H1 (cell line): Measurements from ENCODE around the gene MZT2A. TPM values are rescaled to one million over a fixed set of nuclear protein-coding genes. Genes with fewer than 3 reads are reported as not detected.
A peak's percentile ranks its signal among the peaks of the same experiment; 100 is the strongest.

Experiments
- CTCF ChIA-PET: fragments of 300-600 bp; sonication (Branson Sonifier 250); formaldehyde crosslinking; loops from one replicate; lab custom pipeline; 2021; ENCODE audit not compliant: partially characterized antibody; lab: Charles Lee
- POLR2A ChIA-PET: fragments of 300-600 bp; sonication (Branson Sonifier 250); formaldehyde crosslinking; loops from one replicate; lab custom pipeline; 2021; ENCODE audit warnings: inconsistent platforms; ENCODE audit not compliant: partially characterized antibody; lab: Charles Lee
- DNase-seq, 2 experiments: peaks; one replicate each; pipeline versions ENCODE4 v3.0.0 to v3.0.0-alpha.2; 2010 to 2022; ENCODE audit warnings: low spot score in 2 of 2, low read depth in 1 of 2, mixed read lengths in 1 of 2
- FAIRE-seq: peaks from 2 replicates; lab custom pipeline; 2011; peaks lifted over from hg19 to GRCh38; lab: Jason Lieb, UNC
- H2AFZ ChIP-seq: 2 replicates; pipeline ENCODE4 v1.8.1; 2012; ENCODE audit warnings: low read length, inconsistent platforms
- H2AK5ac ChIP-seq: 2 replicates; pipeline ENCODE4 v1.6.1; 2013; ENCODE audit warnings: low read depth, low read length
- H2BK120ac ChIP-seq: replicated peaks from 2 replicates; pipeline ENCODE3; 2013; ENCODE audit warnings: low read depth, low read length, inconsistent platforms
- H2BK12ac ChIP-seq: 2 replicates; pipeline ENCODE4 v1.6.1; 2013; ENCODE audit warnings: low read depth, low read length
- H2BK15ac ChIP-seq: 2 replicates; pipeline ENCODE4 v1.6.1; 2013; ENCODE audit warnings: low read length
- H2BK20ac ChIP-seq: 2 replicates; pipeline ENCODE4 v1.6.1; 2013; ENCODE audit warnings: low read length
- H2BK5ac ChIP-seq: 2 replicates; pipeline ENCODE4 v1.6.1; 2013; ENCODE audit warnings: low read depth, low read length
- H3K14ac ChIP-seq: 2 replicates; pipeline ENCODE4 v1.6.1; 2013; ENCODE audit warnings: inconsistent platforms; ENCODE audit not compliant: insufficient read length
- H3K18ac ChIP-seq: 2 replicates; pipeline ENCODE4 v1.6.1; 2013; ENCODE audit warnings: low read length; ENCODE audit errors: extremely low read depth
- H3K23ac ChIP-seq: 2 replicates; pipeline ENCODE4 v1.6.1; 2013; ENCODE audit warnings: inconsistent platforms; ENCODE audit not compliant: insufficient read length
- H3K23me2 ChIP-seq: 2 replicates; pipeline ENCODE4 v1.6.1; 2013; ENCODE audit warnings: low read depth, low read length
- H3K27ac ChIP-seq: 2 replicates; pipeline ENCODE4 v1.6.1; 2011; ENCODE audit warnings: low read depth, low read length, inconsistent platforms
- H3K27me3 ChIP-seq, 4 experiments: replicated peaks in 1 of 4; 1 replicate in 1 of 4; 2 replicates in 3 of 4; pipeline versions ENCODE4 v1.6.1 to v1.8.1; 2011 to 2013; ENCODE audit warnings: low read length in 3 of 4, mild to moderate bottlenecking in 3 of 4, inconsistent platforms in 2 of 4, mixed read lengths in 2 of 4, moderate library complexity in 1 of 4; ENCODE audit not compliant: control insufficient read depth in 3 of 4, insufficient read depth in 3 of 4; ENCODE audit errors: extremely low read depth in 1 of 4
- H3K36me3 ChIP-seq, 4 experiments: 2 replicates each; pipeline versions ENCODE4 v1.6.1 to v1.8.1; 2011 to 2013; ENCODE audit warnings: mild to moderate bottlenecking in 4 of 4, low read length in 3 of 4, moderate library complexity in 2 of 4, control low read depth in 1 of 4, inconsistent platforms in 1 of 4; ENCODE audit not compliant: insufficient read depth in 4 of 4, control insufficient read depth in 2 of 4
- H3K4ac ChIP-seq: replicated peaks from 2 replicates; pipeline ENCODE3; 2013; ENCODE audit warnings: low read length, low read depth, mixed read lengths, inconsistent platforms; ENCODE audit not compliant: insufficient read length
- H3K4me1 ChIP-seq, 4 experiments: replicated peaks in 1 of 4; 1 replicate in 1 of 4; 2 replicates in 3 of 4; pipeline versions ENCODE4 v1.6.1 to v1.8.1; 2011 to 2013; ENCODE audit warnings: low read length in 3 of 4, inconsistent platforms in 2 of 4, mixed read lengths in 1 of 4; ENCODE audit not compliant: insufficient read depth in 4 of 4, control insufficient read depth in 3 of 4
- H3K4me2 ChIP-seq, 2 experiments: 2 replicates each; pipeline versions ENCODE4 v1.6.1 to v1.8.1; 2011 to 2013; ENCODE audit warnings: low read depth in 2 of 2, low read length in 2 of 2, control low read depth in 1 of 2, inconsistent platforms in 1 of 2, mild to moderate bottlenecking in 1 of 2; ENCODE audit not compliant: insufficient read depth in 1 of 2
- H3K4me3 ChIP-seq, 4 experiments: fragments of 200-600, 300-600 bp in 1 of 4; sonication (generic), shearing (Covaris generic), sonication (Bioruptor Twin) in 1 of 4; 2 replicates each; pipeline versions ENCODE4 v1.5.1 to v1.8.1; 2011 to 2016; ENCODE audit warnings: low read length in 4 of 4, low read depth in 3 of 4, control low read depth in 2 of 4, inconsistent platforms in 2 of 4, mild to moderate bottlenecking in 2 of 4, mixed read lengths in 1 of 4, moderate library complexity in 1 of 4; ENCODE audit not compliant: insufficient read depth in 2 of 4; ENCODE audit errors: extremely low read depth in 1 of 4
- H3K56ac ChIP-seq: replicated peaks from 2 replicates; pipeline ENCODE3; 2013; ENCODE audit warnings: low read depth, mild to moderate bottlenecking, mixed read lengths, low read length, inconsistent platforms; ENCODE audit not compliant: insufficient read length
- H3K79me1 ChIP-seq: 2 replicates; pipeline ENCODE4 v1.6.1; 2013; ENCODE audit warnings: low read depth, low read length, control low read depth
- H3K79me2 ChIP-seq, 2 experiments: 2 replicates each; pipeline versions ENCODE4 v1.6.1 to v1.8.1; 2012 to 2013; ENCODE audit warnings: low read length in 2 of 2, mild to moderate bottlenecking in 2 of 2, inconsistent platforms in 1 of 2; ENCODE audit not compliant: insufficient read depth in 2 of 2, control insufficient read depth in 1 of 2
- H3K9ac ChIP-seq, 4 experiments: replicated peaks in 1 of 4; 1 replicate in 1 of 4; 2 replicates in 3 of 4; pipeline versions ENCODE4 v1.6.1 to v1.8.1; 2011 to 2013; ENCODE audit warnings: low read depth in 3 of 4, low read length in 3 of 4, control low read depth in 2 of 4, mild to moderate bottlenecking in 2 of 4, moderate library complexity in 2 of 4, inconsistent platforms in 1 of 4; ENCODE audit errors: extremely low read depth in 1 of 4
- H3K9me3 ChIP-seq, 2 experiments: 2 replicates each; pipeline versions ENCODE4 v1.6.1 to v1.8.1; 2012 to 2013; ENCODE audit warnings: mild to moderate bottlenecking in 2 of 2, moderate library complexity in 2 of 2, control low read depth in 1 of 2, inconsistent platforms in 1 of 2, low read depth in 1 of 2, low read length in 1 of 2, mixed read lengths in 1 of 2; ENCODE audit not compliant: insufficient read depth in 2 of 2
- H4K20me1 ChIP-seq, 2 experiments: replicated peaks in 1 of 2; 2 replicates each; pipeline versions ENCODE3 to v1.8.1; 2011 to 2013; ENCODE audit warnings: inconsistent platforms in 2 of 2, low read length in 2 of 2, mild to moderate bottlenecking in 1 of 2; ENCODE audit not compliant: insufficient read depth in 2 of 2, control insufficient read depth in 1 of 2
- H4K5ac ChIP-seq: 2 replicates; pipeline ENCODE4 v1.6.1; 2013; ENCODE audit warnings: low read length, low read depth, mixed read lengths, inconsistent platforms; ENCODE audit not compliant: insufficient read length
- H4K8ac ChIP-seq: 2 replicates; pipeline ENCODE4 v1.8.0; 2013; ENCODE audit warnings: mild to moderate bottlenecking, moderate library complexity, low read length, inconsistent platforms; ENCODE audit not compliant: insufficient read depth; ENCODE audit errors: extremely low read depth
- H4K91ac ChIP-seq: replicated peaks from 2 replicates; pipeline ENCODE3; 2013; ENCODE audit warnings: low read length, mixed read lengths, inconsistent platforms; ENCODE audit not compliant: insufficient read length
- BCL11A ChIP-seq, 2 experiments: IDR thresholded peaks; one replicate each; pipeline ENCODE4 v1.6.1; 2011; ENCODE audit warnings: low read depth in 2 of 2, low read length in 2 of 2, mild to moderate bottlenecking in 2 of 2
- CHD1 ChIP-seq: IDR thresholded peaks from 2 replicates; pipeline ENCODE4 v1.6.1; 2012; ENCODE audit warnings: low read depth, low read length, improper control_type of control experiment
- CREB1 ChIP-seq: IDR thresholded peaks from 2 replicates; pipeline ENCODE4 v1.6.1; 2012; ENCODE audit warnings: inconsistent platforms
- KDM1A ChIP-seq: fragments of 200-600, 300-600 bp; sonication (generic); IDR thresholded peaks from 2 replicates; pipeline ENCODE4 v1.7.1; 2016; ENCODE audit warnings: mild to moderate bottlenecking, low read length, borderline replicate concordance
- MAFK ChIP-seq: IDR thresholded peaks from 2 replicates; pipeline ENCODE4 v1.6.1; 2012; ENCODE audit warnings: low read depth, mild to moderate bottlenecking, improper control_type of control experiment, low read length
- MAX ChIP-seq: IDR thresholded peaks from 2 replicates; pipeline ENCODE4 v1.6.1; 2012; ENCODE audit warnings: inconsistent platforms
- POLR2AphosphoS5 ChIP-seq: IDR thresholded peaks from 2 replicates; pipeline ENCODE4 v1.6.1; 2011; ENCODE audit warnings: low read depth, low read length
- RNF2 ChIP-seq: fragments of 200-900, 300-1000 bp; sonication (generic); IDR thresholded peaks from 2 replicates; pipeline ENCODE4 v1.7.1; 2016; ENCODE audit warnings: borderline replicate concordance, low read depth, mild to moderate bottlenecking, antibody characterized with exemption, low read length; ENCODE audit not compliant: poor library complexity, severe bottlenecking; ENCODE audit errors: missing control alignments
- RXRA ChIP-seq: IDR thresholded peaks from 2 replicates; pipeline ENCODE4 v1.6.1; 2011; ENCODE audit warnings: low read depth, mild to moderate bottlenecking, low read length, moderate library complexity; ENCODE audit not compliant: insufficient read depth
- USF2 ChIP-seq: IDR thresholded peaks from 2 replicates; pipeline ENCODE4 v1.6.1; 2011; ENCODE audit warnings: low read length, improper control_type of control experiment
- whole genome bisulfite sequencing, 2 experiments: shearing (Covaris generic) in 1 of 2; methylation state at CpG; one replicate each; pipeline versions ENCODE4 v1.1.6 to v1.1.7; 2013 to 2015; ENCODE audit warnings: low lambda C conversion rate in 2 of 2, mixed read lengths in 2 of 2, inconsistent platforms in 1 of 2, low coverage in 1 of 2, missing lambda C conversion rate in 1 of 2; ENCODE audit not compliant: insufficient replicate concordance in 2 of 2, insufficient coverage in 1 of 2, insufficient read length in 1 of 2; ENCODE audit errors: extremely low coverage in 1 of 2, missing lambda C conversion rate in 1 of 2; 5-methylcytosine and 5-hydroxymethylcytosine counted together
- polyA plus RNA-seq, 7 experiments: library from polyadenylated mRNA; depleted of rRNA in 3 of 7; stranded (reverse) in 5 of 7; unstranded in 2 of 7; fragments of >200 nt in 5 of 7; fragments of 200-250 nt in 2 of 7; gene quantifications; 1 replicate in 5 of 7; 2 replicates in 1 of 7; 4 replicates in 1 of 7; pipeline versions ENCODE4 v1.2.1 to v1.2.3, GENCODE V29; 2011 to 2013; ENCODE audit warnings: missing spikeins in 2 of 7, mixed read lengths in 2 of 7
- total RNA-seq: library from RNA; stranded (reverse); fragmentation: NEBNext Ultra II Directional; extraction: Animal tissue kit (Norgen Biotek cat#: 25700); gene quantifications from 2 replicates; pipeline ENCODE4 v1.2.1, GENCODE V29; 2021

Gene MZT2A
- total and polyA plus RNA-seq, 2 of the 8 experiments (the other 6 are each of a cell fraction or from before 2014, with no cell fraction given): 116 to 120 TPM

DNA sequence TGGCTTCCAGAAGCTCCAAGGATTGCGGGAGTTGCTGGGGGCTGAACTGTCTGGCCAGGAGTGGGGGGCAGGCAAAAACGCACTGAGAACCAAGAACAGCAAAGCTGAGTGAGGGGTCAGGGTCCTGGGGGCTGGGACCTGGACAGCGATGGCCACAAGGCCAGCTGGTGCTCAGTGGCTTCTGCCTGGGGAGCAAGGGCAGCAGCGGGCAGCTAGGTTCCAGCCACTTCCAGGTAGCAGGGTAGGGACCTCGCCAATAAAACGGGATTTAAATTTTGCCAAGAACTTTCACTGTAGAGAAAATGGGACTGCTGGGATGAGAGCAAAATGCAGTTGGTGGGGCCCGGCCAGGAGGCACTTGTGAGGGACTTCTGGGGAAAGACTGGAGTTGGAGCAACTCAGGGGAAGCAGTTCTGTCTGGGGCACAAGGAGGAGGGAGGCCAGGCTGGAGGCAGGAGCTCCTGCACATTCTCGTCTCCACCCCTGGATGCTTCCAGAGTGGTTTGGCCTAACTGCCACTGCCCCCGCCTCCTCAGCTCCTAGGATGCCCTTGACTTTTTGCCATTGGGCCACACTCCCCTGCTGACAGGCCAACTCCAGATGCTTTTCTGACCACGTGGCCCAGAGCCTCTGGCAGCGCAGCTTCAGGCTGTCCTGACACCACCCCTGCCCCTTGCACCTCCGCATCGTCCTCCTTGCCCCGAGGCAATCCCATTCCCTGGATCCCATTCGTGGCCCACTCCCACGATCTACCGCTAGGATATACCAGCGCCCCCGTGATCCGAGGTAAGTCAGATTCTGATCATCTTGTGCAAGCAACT is 30.0 kb upstream of the MZT2A start:
- POLR2A ChIA-PET: interaction anchor here (0.7 to 1.7 kb wide), 2 partner anchors 29 to 113 kb away, joined by 3 to 8 read pairs; partner anchors contain the start of gene MZT2A
- Histone ChIP-seq H2AFZ (no peak overlapping the region), H2BK20ac (no peak overlapping the region), H2BK120ac (no peak overlapping the region), H3K23ac (no peak overlapping the region), H2AK5ac (no peak overlapping the region), H2BK12ac (no peak overlapping the region), H3K9me3 (no peaks in the 10 kb centered on the region), H2BK5ac (no peak overlapping the region), H3K18ac (no peak overlapping the region), H3K4me1 (no peaks in the 10 kb centered on the region), H3K56ac (no peak overlapping the region), H3K4me3 (no peak overlapping the region), H3K79me1 (no peaks in the 10 kb centered on the region; the same call in 1 of the 2 replicates), H4K91ac (no peak overlapping the region), H3K36me3 (peaks cover 2 to 26% (median 8%) of the 10 kb centered on the region in 4 experiments; a peak in 6 of 8 replicates), H4K20me1 (peaks cover 1 to 4% of the 10 kb centered on the region in 2 experiments), H3K9ac (no peak overlapping the region), H3K79me2 (no peaks in the 10 kb centered on the region), H3K27ac (no peak overlapping the region), H4K5ac (no peak overlapping the region), H3K14ac (no peak overlapping the region), H3K4ac (no peak overlapping the region), H3K4me2 (no peak overlapping the region), H4K8ac (no peak overlapping the region), H2BK15ac (no peak overlapping the region), H3K23me2 (no peaks in the 10 kb centered on the region), H3K27me3 (no peaks in the 10 kb centered on the region)
- WGBS, 2 experiments: 87% methylated on average over 19 of the region's 20 CpGs; no CpG with 5 or more reads in 1 of the 2 experiments
- no peak for FAIRE-seq
- DNase-seq: peak in 1 of 2 experiments; percentile 57
- CTCF ChIA-PET: interaction anchor here (1.7 kb wide), 1 partner anchor 109 kb away, joined by 3 read pairs; no protein-coding TSS in a partner anchor
- TF ChIP-seq USF2: peak; percentile 24
- TF ChIP-seq CREB1: no peak
- TF ChIP-seq CHD1: no peak
- no peak for TF ChIP-seq KDM1A
- no peak for TF ChIP-seq MAFK
- no peak for TF ChIP-seq RNF2
- TF ChIP-seq RXRA: no peak
- no peak for TF ChIP-seq BCL11A (IDR thresholded peaks at IDR 0.05; ENCODE audit: low read depth in 2 of 2, low read length in 2 of 2)
- peak; percentile 52; the same call in 1 of the 2 replicates for TF ChIP-seq MAX
- TF ChIP-seq POLR2AphosphoS5: 0 out of 2 replicates have a peak, but pooled peaks have one; percentile 14
